GM21717 (cell line): ENCODE data around the gene AP1S1.
"Not testable (repeated sequence)": the region's sequence is repeated elsewhere in the genome, so short reads cannot be mapped to it uniquely, and the experiment has no call there.

Experiments used
- ATAC-seq: cut with Tn5 transposase; IDR thresholded peaks from one replicate; pipeline ENCODE4 v1.9.1; 2021; ENCODE audit warnings: mild to moderate bottlenecking, moderate library complexity; ENCODE audit not compliant: unreplicated experiment

AP1S1 gene

DNA sequence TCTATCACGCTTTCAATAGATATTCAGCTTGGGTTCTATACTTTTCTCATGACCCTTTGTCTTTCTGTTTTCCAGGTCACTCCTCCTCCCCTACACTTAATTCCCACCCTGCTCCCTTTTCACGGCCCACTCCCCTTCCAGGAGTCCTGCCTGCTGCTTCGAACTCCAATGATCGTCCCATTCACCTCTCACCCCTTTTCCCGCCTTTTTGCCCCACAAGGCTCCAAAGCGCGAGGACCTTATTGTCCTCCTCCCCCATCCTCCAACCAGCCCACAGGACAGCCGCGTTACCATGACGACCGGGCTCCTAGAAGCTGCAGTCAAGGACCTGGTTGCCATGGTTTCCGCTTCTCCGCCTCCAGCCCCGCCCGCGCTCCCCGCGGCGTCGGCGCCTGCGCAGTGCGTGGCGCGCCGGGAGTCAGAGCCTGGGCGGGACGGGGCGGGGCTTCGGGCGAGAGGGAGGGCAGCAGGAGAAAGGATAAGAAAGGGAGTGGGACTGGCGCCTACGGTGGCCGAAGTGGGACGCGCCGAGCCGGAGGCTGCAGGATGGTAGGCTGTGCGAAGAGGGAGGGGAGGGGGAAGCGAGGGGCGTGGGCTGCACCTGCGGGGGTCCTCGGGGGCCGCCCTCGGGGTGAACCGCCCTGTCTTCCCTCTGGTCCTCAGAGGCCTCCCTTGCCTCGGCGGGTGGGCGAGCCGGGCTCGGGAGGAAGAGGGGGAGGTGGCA is at the start of gene AP1S1:
TSS of gene AP1S1 (plus strand) at position 508 of the 724 bp plus-strand sequence. CDS start at position 547, 39 bp downstream.
- peak; percentile 73 for ATAC-seq

DNA sequence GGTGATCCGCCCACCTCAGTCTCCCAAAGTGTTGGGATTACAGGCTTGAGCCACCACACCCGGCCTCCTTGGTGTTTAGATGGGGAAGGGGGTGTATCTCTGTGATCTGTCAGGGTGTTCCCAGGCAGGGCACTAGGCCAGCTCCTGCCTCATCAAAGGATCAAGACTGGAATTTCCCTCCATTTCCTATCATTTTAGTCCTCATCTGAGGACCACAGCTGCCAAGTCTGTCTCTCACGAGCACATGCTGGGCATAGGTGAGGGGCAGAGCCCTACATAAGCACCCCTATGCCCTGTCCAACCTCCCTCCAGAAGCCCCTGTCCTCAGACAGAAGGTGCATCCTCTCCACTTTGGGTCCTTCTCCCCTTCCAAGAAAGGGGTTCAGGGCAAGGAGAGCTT is 49.5 kb upstream of the AP1S1 start:
- no peak for ATAC-seq

DNA sequence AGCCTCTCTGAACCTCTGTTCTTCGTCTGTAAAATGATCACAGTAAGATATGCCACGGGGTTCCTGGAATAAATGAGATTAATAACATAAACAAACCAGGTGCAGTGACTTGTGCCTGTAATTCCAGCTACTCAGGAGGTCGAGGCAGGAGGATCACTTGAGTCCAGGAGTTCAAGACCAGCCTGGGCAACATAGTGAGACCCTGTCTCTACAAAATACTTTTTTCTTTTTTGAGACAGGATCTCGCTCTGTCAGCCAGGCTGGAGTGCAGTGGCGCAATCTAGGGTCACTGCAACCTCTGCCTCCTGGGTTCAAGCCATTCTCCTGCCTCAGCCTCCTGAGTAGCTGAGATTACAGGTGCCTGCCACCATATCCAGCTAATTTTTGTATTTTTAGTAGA is 49.0 kb upstream of the AP1S1 start:
- not testable (repeated sequence) for ATAC-seq

DNA sequence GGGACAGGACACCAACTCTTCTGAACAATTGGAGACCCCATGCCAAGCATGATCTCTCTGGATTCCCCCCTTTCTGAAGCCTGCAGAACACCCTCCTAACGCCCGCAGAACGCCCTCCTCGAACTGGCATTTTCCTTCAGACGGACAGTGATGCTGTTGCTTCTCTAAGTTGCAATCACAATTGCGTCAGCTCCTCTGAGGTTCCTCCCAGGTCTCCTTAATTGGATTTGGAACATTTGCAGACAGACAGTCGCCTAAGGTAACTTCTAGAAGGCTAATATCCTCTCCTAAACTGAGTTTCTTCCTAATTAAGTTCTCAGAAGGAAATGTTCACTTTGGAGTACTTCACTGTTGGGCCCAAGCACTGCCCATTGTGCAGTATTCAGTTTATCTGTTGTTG is 47.9 kb upstream of the AP1S1 start:
- no peak for ATAC-seq

DNA sequence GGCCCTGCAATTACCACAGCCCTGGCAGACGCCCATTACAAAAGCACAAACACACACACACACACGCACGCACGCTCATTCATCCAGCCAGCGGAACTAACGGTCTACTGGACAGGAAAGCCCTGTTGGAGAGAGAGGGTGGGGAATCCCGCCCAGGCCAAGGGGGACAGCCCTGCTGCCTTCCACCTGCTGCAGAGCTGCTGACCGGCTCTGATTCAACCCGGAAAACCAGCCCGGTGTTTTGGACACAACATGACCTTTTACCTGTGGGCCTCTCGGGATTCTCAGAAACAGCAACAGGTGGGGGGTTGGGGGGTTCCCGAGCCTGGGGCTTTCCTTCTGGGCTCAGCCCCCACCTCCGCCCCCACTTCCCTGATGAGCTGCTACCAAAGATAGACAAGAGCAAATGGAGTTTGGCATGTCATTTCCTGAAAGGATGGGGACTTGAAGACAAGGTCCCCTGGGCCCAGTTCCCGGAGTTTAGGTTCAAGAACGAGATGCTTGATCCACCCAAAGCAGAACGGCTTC is 45.9 kb upstream of the AP1S1 start:
- ATAC-seq: no peak

GRCh38 chr7:101108961-101109360 is 45.3 kb upstream of the AP1S1 start:
- no peak for ATAC-seq

GRCh38 chr7:101109368-101109767 is 44.9 kb upstream of the AP1S1 start:
- no peak for ATAC-seq

DNA sequence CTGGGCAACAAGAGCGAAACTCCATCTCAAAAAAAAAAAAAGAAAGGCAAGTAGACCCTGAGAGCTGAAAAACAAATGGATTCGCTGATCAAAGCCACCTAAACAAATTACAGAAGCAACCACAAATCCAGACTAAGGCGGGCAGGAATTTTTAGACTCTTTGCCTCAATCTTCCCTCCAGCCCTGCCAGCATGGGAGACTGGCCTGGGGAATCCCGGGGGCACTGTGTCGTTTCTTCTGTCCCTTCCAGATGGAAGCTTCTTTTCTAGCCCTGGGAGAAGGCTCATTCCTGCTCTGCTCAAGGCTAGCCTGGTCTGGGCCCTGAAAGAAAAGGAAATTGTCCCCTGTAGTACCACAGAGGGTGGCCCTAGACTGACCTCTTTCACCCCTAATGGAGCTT is 43.0 kb upstream of the AP1S1 start:
- no peak for ATAC-seq

DNA sequence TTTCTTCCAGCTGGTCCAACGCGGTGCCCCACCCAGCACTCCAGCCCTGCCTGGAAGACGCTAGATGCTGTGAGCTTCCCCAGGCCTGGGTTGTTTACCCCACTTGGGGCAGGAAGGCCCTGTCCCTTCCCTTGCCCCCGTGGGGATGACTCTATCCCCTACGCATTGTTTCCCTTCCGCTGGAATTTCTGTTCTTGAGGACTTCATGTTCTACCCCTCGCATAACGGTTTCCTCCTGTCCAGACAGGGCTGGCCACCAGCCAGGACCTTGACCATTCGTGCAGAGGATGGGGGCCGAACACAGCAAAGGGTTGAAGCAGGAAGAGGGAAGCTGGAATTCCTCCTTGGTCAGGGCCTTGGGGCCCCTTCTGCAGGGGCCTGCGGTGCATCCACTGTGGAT is 42.0 kb upstream of the AP1S1 start:
- no peak for ATAC-seq

DNA sequence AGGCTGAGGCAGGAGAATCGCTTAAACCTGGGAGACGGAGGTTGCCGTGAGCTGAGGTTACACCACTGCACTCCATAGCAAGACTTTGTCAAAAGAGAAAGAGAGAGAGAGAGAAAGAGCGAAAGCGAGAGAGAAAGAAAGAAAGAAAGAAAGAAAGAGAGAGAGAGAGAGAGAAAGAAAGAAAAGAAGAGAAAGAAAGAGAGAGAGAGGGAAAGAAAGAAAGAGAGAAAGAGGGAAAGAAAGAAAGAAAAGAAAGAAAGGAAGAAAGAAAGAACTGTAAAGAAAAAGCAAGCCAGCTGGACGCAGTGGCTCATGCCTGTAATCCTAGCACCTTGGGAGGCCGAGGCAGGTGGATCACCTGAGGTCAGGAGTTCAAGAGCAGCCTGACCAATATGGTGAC is 41.1 kb upstream of the AP1S1 start:
- not testable (repeated sequence) for ATAC-seq

DNA sequence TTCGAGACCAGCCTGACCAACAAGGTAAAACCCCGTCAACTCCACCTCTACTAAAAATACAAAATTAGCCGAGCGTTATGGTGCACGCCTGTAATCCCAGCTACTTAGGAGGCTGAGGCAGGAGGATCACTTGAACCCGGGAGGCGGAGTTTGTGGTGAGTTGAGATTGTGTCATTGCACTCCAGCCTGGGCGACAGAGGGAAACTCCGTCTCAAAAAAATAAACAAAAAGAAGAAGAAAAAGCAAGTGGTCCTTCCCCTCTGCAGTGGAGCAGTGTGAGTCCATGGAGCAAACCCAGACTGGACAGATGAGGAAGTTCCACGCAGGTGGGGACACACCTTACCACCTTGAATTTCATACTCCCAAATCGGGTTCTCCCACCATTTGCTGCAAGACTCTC is 40.4 kb upstream of the AP1S1 start:
- no peak for ATAC-seq

- ATAC-seq: no peak
These were observed 39.8 kb upstream of the AP1S1 start for GRCh38 chr7:101114492-101114891.

DNA sequence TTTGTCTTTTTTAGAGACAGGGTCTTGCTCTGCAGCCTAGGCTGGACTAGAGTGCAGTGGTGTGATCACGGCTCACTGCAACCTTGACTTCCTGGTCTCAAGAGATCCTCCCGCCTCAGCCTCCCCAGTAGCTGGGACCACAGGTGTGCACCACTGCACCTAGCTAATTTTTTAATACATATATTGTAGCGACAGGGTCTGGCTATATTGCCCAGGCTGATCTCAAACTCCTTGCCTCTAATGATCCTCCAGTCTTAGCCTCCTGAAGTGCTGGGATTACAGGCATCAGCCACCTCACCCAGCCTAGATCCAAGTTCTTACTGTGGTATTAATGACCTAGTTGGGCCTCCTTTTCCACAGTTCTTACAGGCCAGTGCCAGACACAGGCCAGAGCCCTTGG is 39.1 kb upstream of the AP1S1 start:
- ATAC-seq: no peak

GRCh38 chr7:101116898-101117297 is 37.4 kb upstream of the AP1S1 start:
- ATAC-seq: no peak

DNA sequence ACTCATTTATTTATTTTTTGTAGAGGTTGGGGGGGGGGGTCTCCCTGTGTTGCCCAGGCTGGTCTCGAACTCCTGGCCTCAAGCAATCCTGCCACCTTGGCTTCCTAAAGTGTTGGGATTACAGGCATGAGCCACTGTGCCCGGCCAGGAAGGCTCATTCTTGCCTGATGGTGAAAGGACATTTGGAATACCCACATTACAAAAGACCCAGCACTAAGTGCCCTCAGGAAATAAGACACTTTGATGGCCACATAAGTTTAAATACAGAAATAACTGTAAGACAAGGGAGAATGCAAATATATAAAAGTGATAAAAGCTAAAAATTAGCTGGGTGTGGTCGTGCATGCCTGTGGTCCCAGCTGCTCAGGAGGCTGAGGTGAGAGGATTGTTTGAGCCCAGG is 35.4 kb upstream of the AP1S1 start:
- ATAC-seq: no peak

DNA sequence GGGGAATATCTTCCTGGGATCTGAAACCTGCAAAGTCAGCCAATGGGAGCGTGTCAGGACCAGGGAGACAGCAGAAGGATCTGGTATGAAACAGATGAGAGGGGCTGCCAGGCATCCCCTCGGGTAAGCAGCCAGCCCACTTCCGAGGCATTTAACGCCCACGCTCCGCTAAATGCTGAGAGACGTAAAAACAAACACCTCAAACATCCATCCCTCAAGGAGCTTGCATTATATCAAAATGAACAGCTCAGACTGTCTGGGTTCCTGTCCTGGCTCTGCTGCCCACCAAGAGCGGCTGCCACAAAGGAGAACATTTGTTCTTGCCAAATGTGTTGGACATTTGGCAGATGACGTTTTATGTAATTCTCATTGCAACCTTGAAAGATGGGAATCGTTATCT is 34.4 kb upstream of the AP1S1 start:
- ATAC-seq: no peak

GRCh38 chr7:101120315-101120714 is 34.0 kb upstream of the AP1S1 start:
- no peak for ATAC-seq

DNA sequence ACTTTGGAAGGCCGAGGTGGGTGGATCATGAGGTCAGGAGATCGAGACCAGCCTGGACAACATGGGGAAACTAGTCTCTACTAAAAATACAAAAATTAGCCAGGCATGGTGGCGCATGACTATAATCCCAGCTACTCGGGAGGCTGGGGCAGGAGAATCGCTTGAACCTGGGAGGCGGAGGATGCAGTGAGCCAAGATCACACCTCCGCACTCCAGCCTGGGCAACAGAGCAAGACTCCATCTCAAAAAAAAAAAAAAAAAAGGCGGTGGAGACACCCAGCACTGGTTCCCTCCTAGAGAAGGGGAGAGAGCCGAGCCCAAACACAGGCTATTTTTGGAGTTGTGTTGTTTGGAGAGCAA is 32.7 kb upstream of the AP1S1 start:
- not testable (repeated sequence) for ATAC-seq

DNA sequence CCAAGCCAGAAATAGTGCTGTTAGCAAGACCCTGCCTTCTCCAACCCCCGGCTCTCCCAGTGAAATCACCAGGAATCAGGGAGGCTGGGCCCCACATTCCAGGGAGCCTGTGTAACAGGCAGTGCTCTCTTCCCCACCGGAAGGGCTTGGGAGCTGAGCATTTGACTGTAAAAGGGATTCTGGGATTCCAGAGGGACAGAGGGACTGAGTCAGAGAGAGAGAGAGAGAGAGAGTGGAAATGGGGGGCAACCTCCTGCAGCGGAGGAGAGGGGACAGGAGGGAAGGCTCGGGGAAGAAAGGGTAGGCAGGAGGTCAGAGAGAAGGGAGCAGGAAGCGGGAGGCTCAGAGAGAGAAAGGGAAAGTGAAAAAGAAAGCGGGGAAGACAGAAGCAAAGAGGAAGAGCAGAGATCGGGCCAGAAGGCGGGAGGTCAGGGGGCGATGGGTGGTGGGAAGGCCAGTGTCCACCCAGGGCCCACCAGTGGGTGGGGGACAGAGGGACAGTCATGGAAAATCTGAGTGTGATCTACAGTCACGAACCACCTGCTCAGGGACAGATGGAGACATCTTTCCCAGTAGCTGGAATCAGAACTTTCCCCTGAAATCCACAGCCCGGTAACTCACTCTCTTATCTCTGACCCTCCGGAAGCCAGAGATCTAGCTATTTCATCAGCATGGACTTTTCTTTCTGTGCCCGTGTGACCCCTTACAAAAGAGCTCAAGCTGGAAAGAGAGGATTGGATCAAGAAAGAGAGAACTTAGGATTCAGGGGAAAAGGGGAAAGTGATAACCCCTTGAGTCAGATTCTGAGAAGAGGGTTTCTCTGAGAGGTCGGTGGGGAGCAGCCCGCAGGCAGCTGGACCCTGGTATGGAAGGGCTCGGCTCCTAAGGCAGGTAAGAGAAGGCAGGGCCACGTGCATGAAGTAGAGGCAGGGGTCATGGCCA is 32.0 kb upstream of the AP1S1 start:
- no peak for ATAC-seq

GRCh38 chr7:101122933-101123702 is 31.2 kb upstream of the AP1S1 start:
- no peak for ATAC-seq

DNA sequence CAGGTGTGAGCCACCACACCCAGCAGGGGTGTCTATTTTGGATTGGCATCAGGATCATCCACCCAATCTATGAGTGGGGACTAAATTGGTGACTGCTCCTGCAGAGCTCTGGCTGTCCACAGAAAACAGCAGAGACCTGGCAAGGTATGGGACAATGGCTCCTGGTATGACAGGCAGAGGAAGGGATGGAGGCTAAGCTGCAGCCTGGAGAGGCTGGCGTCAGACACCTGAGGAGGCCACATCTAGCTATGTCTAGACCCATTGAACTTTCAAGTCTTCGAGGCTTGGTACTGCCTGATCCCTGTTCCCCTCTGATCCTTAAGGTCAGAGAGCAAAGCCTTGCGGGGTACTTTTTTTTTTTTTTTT is 30.6 kb upstream of the AP1S1 start:
- ATAC-seq: no peak
